Esophagus (tissue), 2 donors: ENCODE data around the gene HS3ST4. TPM values are rescaled to one million over a fixed set of nuclear protein-coding genes. Genes with fewer than 3 reads are reported as not detected.
"Not testable (repeated sequence)": the region's sequence is repeated elsewhere in the genome, so short reads cannot be mapped to it uniquely, and the experiment has no call there.

ENCODE experiments used
- H3K27ac ChIP-seq, 2 donors: one replicate each; pipeline ENCODE4 v1.5.1; 2013; ENCODE audit warnings: low read depth in 2 of 2, mild to moderate bottlenecking in 2 of 2, inconsistent platforms in 1 of 2, low read length in 1 of 2, moderate library complexity in 1 of 2
- H3K27me3 ChIP-seq, 2 donors: one replicate each; pipeline ENCODE4 v1.6.1; 2013; ENCODE audit warnings: low read length in 2 of 2, control low read depth in 1 of 2, mild to moderate bottlenecking in 1 of 2; ENCODE audit not compliant: insufficient read depth in 2 of 2, control insufficient read depth in 1 of 2
- H3K36me3 ChIP-seq, 2 donors: one replicate each; pipeline ENCODE4 v1.6.1; 2013; ENCODE audit warnings: low read length in 1 of 2; ENCODE audit not compliant: control insufficient read depth in 2 of 2, insufficient read depth in 2 of 2
- H3K4me1 ChIP-seq, 2 donors: one replicate each; pipeline ENCODE4 v1.6.1; 2013; ENCODE audit warnings: low read length in 1 of 2; ENCODE audit not compliant: control insufficient read depth in 2 of 2, insufficient read depth in 2 of 2
- H3K4me3 ChIP-seq, 2 donors: one replicate each; pipeline ENCODE4 v1.5.1; 2013; ENCODE audit warnings: low read length in 2 of 2, mild to moderate bottlenecking in 2 of 2, low read depth in 1 of 2, moderate library complexity in 1 of 2
- H3K9me3 ChIP-seq, 2 donors: one replicate each; pipeline ENCODE4 v1.6.1; 2013; ENCODE audit warnings: mild to moderate bottlenecking in 2 of 2, low read depth in 1 of 2, low read length in 1 of 2, moderate library complexity in 1 of 2; ENCODE audit not compliant: control insufficient read depth in 2 of 2, insufficient read depth in 1 of 2
- WGBS, 2 donors: extraction: QIAGEN DNeasy Blood & Tissue Kit; methylation state at CpG; one replicate each; pipeline ENCODE4 v1.1.7; 2013; 5-methylcytosine and 5-hydroxymethylcytosine counted together
- polyA plus RNA-seq, 2 donors: library from polyadenylated mRNA; stranded (reverse); fragments of 200-250 nt; gene quantifications; one replicate each; pipeline ENCODE4 v1.2.3, GENCODE V29; 2013
- donor health status: healthy with polysubstance abuse.
- donor health status: Bipolar disorder and iron deficiency.

Gene HS3ST4
- polyA plus RNA-seq, 2 donors: 0.08 to 0.16 TPM

DNA sequence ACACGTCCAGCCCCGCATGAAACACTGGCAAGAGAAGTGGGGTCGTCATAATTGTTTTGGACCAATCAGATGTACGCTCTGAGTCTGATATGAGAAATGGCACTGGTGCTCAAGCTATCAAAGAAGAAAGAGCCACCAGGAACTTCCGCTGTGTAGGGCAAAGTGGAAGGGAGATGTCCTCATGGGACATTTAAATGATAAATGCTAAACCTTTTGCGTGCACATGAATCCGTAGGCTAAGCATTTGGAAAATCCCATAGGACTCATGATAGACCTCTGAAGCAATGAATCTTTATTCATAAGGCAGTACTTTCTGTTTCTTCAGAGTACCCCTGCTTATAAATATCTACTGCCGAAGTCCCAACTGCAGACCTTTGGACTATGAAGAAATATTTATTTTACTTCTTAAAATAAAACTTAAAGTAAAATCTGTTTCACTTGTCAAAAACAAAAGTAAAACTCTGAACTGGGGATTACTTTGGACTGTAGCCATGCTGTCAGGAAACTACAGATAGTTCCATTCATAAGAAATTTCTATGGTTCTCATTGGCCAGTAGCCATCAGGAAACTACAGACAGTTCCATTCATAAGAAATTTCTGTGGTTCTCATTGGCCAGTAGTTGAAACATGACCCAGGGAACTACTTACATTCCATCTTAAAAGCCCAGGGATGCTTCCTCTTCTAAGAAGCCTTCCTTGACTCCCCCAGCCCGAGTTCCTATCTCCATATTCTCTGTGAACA lies 335.1 kb downstream of the HS3ST4 start:
- H3K27me3 ChIP-seq: no peaks in the 10 kb centered on the region
- no peak overlapping the region for H3K27ac ChIP-seq
- H3K9me3 ChIP-seq: no peaks in the 10 kb centered on the region
- no peaks in the 10 kb centered on the region for H3K36me3 ChIP-seq
- no peaks in the 10 kb centered on the region for H3K4me1 ChIP-seq
- H3K4me3 ChIP-seq: no peak overlapping the region
- WGBS, 2 donors: 67% methylated on average over 9 of the region's 9 CpGs

DNA sequence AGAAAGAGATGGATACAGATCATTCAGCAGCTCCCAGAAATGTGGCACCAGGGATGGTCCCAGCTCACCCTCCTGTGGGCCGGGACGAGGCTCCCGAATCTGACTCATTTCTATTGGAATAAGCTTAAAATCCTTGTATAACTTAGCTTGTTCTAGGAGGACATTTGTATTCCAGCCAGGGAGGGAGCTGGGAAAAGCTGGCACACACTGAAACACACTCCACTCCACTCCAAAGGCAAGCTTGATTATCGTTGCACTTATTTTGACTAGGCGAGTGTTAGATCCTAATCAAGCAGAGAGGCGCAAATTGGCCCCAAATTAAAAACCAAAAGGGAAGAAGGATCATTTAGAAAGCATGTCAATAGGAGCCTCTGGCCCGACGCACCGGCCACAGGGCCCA lies 339.5 kb downstream of the HS3ST4 start:
- H3K9me3 ChIP-seq: peaks cover 0 to 2% of the 10 kb centered on the region in 2 donors
- H3K27ac ChIP-seq: no peak overlapping the region
- no peaks in the 10 kb centered on the region for H3K27me3 ChIP-seq
- H3K4me1 ChIP-seq: no peaks in the 10 kb centered on the region
- H3K4me3 ChIP-seq: no peak overlapping the region
- no peaks in the 10 kb centered on the region for H3K36me3 ChIP-seq
- 76 to 86% methylated on average over 9 of the region's 9 CpGs for WGBS, 2 donors

DNA sequence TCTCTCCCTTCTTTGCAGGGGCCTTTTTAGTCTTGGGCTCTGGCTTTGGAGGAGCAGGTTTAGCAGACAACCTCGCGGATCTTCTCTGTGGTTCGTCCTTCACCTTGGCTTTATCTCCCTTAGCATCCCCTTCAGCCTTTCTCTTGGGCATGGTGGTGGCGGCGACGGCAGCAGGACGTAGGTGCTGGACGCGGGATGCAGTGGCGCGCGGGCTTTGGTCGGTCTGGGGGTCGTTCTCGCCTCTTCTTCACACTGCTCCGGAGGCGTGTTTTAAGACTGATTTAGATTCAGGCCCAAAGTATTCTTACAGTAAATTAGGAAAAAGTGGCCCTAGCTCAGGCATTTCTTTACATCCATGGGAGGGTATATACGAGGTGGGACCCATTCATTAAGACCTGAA lies 340.9 kb downstream of the HS3ST4 start:
- not testable (repeated sequence) for H3K9me3 ChIP-seq, H3K4me3 ChIP-seq, H3K27ac ChIP-seq, H3K36me3 ChIP-seq, H3K27me3 ChIP-seq, H3K4me1 ChIP-seq
- 93 to 94% methylated on average over 18 of the region's 18 CpGs for WGBS, 2 donors

DNA sequence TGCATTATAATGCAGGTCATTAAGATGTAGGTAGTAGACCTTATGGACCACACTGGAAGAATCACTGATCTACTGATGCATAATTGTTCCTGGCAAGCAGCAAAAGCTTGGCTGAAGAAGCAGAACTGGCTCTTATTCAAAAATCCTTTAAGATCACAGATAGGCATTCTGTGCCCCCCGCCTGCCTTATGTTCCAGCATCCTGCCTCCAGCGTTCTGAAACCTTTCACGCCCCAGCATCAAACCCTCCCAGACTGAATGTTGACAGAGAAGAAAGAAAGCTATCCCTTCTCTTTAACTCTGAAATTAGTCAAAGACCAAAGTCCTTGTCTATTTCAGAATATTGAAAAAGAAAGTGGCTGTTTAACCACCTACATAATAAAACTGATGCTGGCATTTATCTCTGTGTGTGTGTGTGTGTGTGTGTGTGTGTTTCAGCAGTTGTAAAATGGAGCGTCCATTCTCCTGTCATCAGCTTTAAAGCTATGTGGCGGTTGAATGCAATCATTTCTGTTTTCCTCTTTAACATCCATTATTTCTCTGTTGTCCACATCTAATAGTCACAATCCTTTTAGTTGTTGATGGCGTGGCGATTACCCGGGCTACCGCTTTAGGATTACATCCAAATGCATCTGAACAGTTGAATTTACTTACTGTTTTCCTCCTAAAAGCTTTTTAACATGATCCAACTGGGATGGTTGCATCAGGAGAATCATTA lies 350.4 kb downstream of the HS3ST4 start:
- H3K36me3 ChIP-seq: no peaks in the 10 kb centered on the region
- no peak overlapping the region for H3K4me3 ChIP-seq
- no peaks in the 10 kb centered on the region for H3K27me3 ChIP-seq
- 73 to 77% methylated on average over 9 of the region's 9 CpGs for WGBS, 2 donors
- peaks cover 0 to 2% of the 10 kb centered on the region in 2 donors for H3K9me3 ChIP-seq
- H3K27ac ChIP-seq: no peak overlapping the region
- H3K4me1 ChIP-seq: no peaks in the 10 kb centered on the region

DNA sequence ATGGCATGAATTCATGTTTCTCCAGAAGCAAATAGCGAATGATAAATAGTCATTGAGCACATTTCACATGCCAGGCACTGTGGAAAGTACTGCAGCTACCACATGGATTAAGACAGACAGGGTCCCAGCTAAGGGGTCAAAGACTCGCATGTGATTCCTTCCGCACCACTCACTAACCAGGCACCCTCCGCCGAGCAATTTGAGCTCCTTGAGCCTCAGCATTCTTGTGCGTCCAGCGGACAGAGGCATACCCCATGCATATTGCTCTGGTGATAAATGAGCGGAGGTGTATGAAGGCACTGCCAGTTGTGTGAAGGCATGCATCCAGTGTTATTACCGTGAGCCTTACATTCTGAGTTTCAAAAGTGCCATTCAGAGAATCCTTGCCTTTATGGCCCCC lies 358.7 kb downstream of the HS3ST4 start:
- 33 to 38% methylated on average over 9 of the region's 9 CpGs for WGBS, 2 donors
- H3K9me3 ChIP-seq: no peaks in the 10 kb centered on the region
- H3K27ac ChIP-seq: no peak overlapping the region
- no peaks in the 10 kb centered on the region for H3K27me3 ChIP-seq
- no peak overlapping the region for H3K4me3 ChIP-seq
- no peaks in the 10 kb centered on the region for H3K36me3 ChIP-seq
- H3K4me1 ChIP-seq: no peaks in the 10 kb centered on the region

DNA sequence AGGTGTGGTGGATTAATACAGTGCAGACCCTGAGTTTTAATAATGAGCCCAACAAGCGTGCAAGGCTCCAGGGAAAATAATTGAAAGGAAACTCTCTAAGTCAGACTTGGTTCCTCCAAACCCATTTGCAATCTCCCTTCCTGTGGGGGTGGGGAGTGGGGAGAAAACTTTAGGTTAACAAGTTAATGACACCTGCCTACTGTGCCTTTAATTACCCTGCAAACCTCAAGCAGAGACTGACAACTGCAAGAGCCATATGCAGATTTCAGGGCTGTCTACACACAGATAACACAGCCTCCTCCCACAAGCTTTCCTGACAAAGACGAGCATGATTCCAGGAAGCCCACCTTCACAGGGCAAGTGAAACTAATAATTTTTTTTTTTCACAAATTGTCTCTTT lies 359.3 kb downstream of the HS3ST4 start:
- Histone ChIP-seq H3K27ac (no peak overlapping the region), H3K4me3 (no peak overlapping the region), H3K27me3 (no peaks in the 10 kb centered on the region), H3K9me3 (no peaks in the 10 kb centered on the region), H3K36me3 (no peaks in the 10 kb centered on the region), H3K4me1 (no peaks in the 10 kb centered on the region)
- 34 to 36% methylated on average over 2 of the region's 2 CpGs for whole genome bisulfite sequencing, 2 donors

DNA sequence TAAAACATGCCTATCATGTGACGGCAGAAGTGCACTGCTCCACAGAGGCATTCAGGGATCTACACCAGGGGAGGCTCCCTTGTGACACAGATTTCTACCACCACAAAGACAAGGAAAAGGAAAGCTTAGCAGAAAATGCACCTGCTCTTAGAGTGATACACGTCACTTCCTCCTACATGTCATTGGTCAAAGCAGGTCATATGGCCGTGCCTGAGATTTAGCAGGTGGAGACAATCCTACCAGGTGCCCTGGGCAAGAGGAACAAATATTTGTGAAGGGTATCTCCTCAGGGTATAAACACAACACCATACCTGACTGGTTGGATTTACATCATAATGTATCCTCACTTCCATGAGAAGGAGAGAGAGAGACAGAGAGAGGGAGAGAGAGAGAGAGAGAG lies 362.1 kb downstream of the HS3ST4 start:
- Histone ChIP-seq H3K27ac (no peak overlapping the region), H3K9me3 (no peaks in the 10 kb centered on the region), H3K4me3 (no peak overlapping the region), H3K27me3 (no peaks in the 10 kb centered on the region), H3K4me1 (no peaks in the 10 kb centered on the region), H3K36me3 (no peaks in the 10 kb centered on the region)
- 88 to 90% methylated on average over 3 of the region's 3 CpGs for WGBS, 2 donors

DNA sequence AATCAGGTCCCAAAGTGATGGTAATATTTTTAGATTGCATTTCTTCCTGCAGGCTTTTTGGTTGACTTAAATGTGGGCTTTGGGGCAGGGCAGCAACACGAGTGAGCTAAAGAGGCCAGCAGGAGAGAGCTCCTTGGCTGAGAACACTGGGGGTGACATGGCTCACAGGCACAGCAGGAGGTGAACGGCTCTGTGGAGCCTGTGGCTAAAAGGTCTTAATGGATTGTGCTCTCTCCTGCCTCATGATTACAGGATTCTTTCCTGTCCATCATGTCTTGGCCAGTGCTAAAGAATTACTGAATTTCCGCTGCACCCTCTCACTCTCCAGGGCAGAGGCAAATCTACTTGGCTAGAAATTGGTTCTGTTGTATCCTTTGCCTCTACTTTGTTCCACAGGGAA lies 366.6 kb downstream of the HS3ST4 start:
- Histone ChIP-seq H3K4me1 (no peaks in the 10 kb centered on the region), H3K27ac (no peak overlapping the region), H3K9me3 (no peaks in the 10 kb centered on the region), H3K4me3 (no peak overlapping the region), H3K36me3 (no peaks in the 10 kb centered on the region), H3K27me3 (no peaks in the 10 kb centered on the region)
- WGBS, 2 donors: 45 to 47% methylated on average over 3 of the region's 3 CpGs

DNA sequence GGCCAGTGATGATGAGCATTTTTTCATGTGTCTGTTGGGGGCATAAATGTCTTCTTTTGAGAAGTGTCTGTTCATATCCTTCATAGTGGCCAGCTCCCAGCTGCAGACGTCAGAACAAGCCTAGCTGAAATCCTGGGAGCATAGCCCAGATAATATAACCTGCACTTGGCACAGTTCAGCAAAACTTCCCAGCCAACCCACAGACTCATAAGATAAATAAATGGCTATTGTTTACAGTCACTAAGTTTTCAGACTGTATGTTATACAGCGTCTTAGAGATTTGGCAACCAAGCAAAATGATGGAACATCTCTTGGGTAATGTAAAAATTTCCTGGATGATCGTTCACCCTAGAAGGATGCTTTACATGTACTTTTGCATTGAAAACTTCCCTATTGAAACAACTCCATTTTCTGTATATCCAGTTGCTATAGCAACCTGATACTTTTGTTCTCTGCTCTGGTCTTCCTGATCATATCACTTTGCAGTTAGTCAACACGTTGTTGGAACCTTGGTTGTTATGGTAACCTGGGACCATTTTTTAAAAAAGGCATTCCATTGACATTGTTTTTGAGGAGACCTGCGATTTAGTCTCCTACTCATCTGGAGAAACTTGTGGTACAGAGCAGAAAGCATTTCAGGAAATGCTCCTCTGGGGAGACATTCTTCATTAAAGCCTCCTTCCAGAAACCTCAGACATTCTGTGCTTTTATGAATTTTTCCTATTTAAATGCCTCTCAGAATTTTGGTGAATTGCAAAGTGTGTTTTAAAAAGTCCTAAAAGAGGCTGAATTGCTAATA lies 378.7 kb downstream of the HS3ST4 start:
- Histone ChIP-seq H3K9me3 (no peaks in the 10 kb centered on the region), H3K4me1 (no peaks in the 10 kb centered on the region), H3K27ac (no peak overlapping the region), H3K36me3 (no peaks in the 10 kb centered on the region), H3K4me3 (no peak overlapping the region), H3K27me3 (no peaks in the 10 kb centered on the region)
- 17 to 20% methylated on average over 5 of the region's 5 CpGs for WGBS, 2 donors
